HG02938 (cell line): ENCODE data around the gene TRPM3.
"Not testable (repeated sequence)": the region's sequence is repeated elsewhere in the genome, so short reads cannot be mapped to it uniquely, and the experiment has no call there.

Experiments used
- ATAC-seq: cut with Tn5 transposase; IDR thresholded peaks from one replicate; pipeline ENCODE4 v1.9.1; 2021; ENCODE audit warnings: mild to moderate bottlenecking, moderate library complexity; ENCODE audit not compliant: unreplicated experiment

TRPM3 gene

GRCh38 chr9:70678153-70678552 is 443.3 kb downstream of the TRPM3 start:
- no peak for ATAC-seq

- no peak for ATAC-seq
Observed at GRCh38 chr9:70677055-70677735, 444.2 kb downstream of the TRPM3 start.

- no peak for ATAC-seq
Observed at GRCh38 chr9:70675868-70676370, 445.5 kb downstream of the TRPM3 start.

- ATAC-seq, result no peak
Observed at GRCh38 chr9:70673844-70674243, 447.6 kb downstream of the TRPM3 start.

- ATAC-seq, result no peak
Observed at GRCh38 chr9:70672161-70672649, 449.2 kb downstream of the TRPM3 start.

- no peak for ATAC-seq
Observed at GRCh38 chr9:70668751-70669150, 452.7 kb downstream of the TRPM3 start.

GRCh38 chr9:70658765-70659164 is 462.7 kb downstream of the TRPM3 start:
- no peak for ATAC-seq

GRCh38 chr9:70656281-70656680 is 465.1 kb downstream of the TRPM3 start:
- ATAC-seq, result no peak

- ATAC-seq, result no peak
Observed at GRCh38 chr9:70654144-70654543, 467.3 kb downstream of the TRPM3 start.

GRCh38 chr9:70644627-70645026 is 476.8 kb downstream of the TRPM3 start:
- not testable (repeated sequence) for ATAC-seq

- no peak for ATAC-seq
Observed at GRCh38 chr9:70642341-70642740, 479.1 kb downstream of the TRPM3 start.

GRCh38 chr9:70641631-70642030 is 479.8 kb downstream of the TRPM3 start:
- ATAC-seq, result no peak

- no peak for ATAC-seq
Observed at GRCh38 chr9:70641031-70641430, 480.4 kb downstream of the TRPM3 start.

GRCh38 chr9:70639853-70640814 is 481.3 kb downstream of the TRPM3 start:
- no peak for ATAC-seq

- ATAC-seq, result no peak
Observed at GRCh38 chr9:70635790-70636189, 485.6 kb downstream of the TRPM3 start.

GRCh38 chr9:70634696-70635095 is 486.7 kb downstream of the TRPM3 start:
- ATAC-seq, result no peak

- ATAC-seq, result no peak
Observed at GRCh38 chr9:70630971-70631370, 490.4 kb downstream of the TRPM3 start.

GRCh38 chr9:70629080-70629685 is 492.2 kb downstream of the TRPM3 start:
- ATAC-seq, result not testable (repeated sequence)

- ATAC-seq, result no peak
Observed at GRCh38 chr9:70625078-70625477, 496.3 kb downstream of the TRPM3 start.

- ATAC-seq, result no peak
Observed at GRCh38 chr9:70618784-70619183, 502.6 kb downstream of the TRPM3 start.
